RWPE2 (cell line): ENCODE data around the gene MMP13.

Source experiments
- ATAC-seq: fragments of 200-7000 bp; cut with Tn5 transposase; 3 replicates; pipeline ENCODE4 v1.9.1; 2021; ENCODE audit warnings: low read depth
- DNase-seq: peaks from one replicate; pipeline ENCODE4 v3.0.0-alpha.2; 2020; ENCODE audit warnings: low spot score
- H3K27ac ChIP-seq: fragments of 450-650 bp; 2 replicates; pipeline ENCODE4 v1.5.1; 2017; ENCODE audit warnings: mild to moderate bottlenecking; ENCODE audit not compliant: poor library complexity, severe bottlenecking
- H3K27me3 ChIP-seq: fragments of 250-450 bp; sonication (Bioruptor Pico); 2 replicates; pipeline ENCODE4 v1.5.1; 2021; ENCODE audit warnings: mild to moderate bottlenecking, moderate library complexity; ENCODE audit not compliant: insufficient read depth, poor library complexity, severe bottlenecking
- H3K36me3 ChIP-seq: fragments of 250-450 bp; sonication (Bioruptor Pico); 2 replicates; pipeline ENCODE4 v1.5.1; 2020; ENCODE audit warnings: low read depth, mild to moderate bottlenecking, moderate library complexity
- H3K4me1 ChIP-seq: fragments of 250-450 bp; sonication (Bioruptor Pico); 2 replicates; pipeline ENCODE4 v1.5.1; 2021; ENCODE audit warnings: mild to moderate bottlenecking, moderate library complexity; ENCODE audit not compliant: insufficient read depth, poor library complexity, severe bottlenecking
- H3K4me3 ChIP-seq: fragments of 250-450 bp; sonication (Bioruptor Pico); 2 replicates; pipeline ENCODE4 v1.5.1; 2021; ENCODE audit warnings: mild to moderate bottlenecking, moderate library complexity; ENCODE audit not compliant: severe bottlenecking
- H3K9me3 ChIP-seq: fragments of 250-450 bp; sonication (Bioruptor Pico); 2 replicates; pipeline ENCODE4 v1.5.1; 2021; ENCODE audit warnings: mild to moderate bottlenecking, moderate library complexity; ENCODE audit not compliant: severe bottlenecking
- TF ChIP-seq, protein P1 (sequence below): fragments of 450-650 bp; IDR thresholded peaks from one replicate; pipeline ENCODE4 v1.5.1; 2017; ENCODE audit warnings: mild to moderate bottlenecking, moderate library complexity; ENCODE audit not compliant: poor library complexity, severe bottlenecking

The MMP13 gene

DNA sequence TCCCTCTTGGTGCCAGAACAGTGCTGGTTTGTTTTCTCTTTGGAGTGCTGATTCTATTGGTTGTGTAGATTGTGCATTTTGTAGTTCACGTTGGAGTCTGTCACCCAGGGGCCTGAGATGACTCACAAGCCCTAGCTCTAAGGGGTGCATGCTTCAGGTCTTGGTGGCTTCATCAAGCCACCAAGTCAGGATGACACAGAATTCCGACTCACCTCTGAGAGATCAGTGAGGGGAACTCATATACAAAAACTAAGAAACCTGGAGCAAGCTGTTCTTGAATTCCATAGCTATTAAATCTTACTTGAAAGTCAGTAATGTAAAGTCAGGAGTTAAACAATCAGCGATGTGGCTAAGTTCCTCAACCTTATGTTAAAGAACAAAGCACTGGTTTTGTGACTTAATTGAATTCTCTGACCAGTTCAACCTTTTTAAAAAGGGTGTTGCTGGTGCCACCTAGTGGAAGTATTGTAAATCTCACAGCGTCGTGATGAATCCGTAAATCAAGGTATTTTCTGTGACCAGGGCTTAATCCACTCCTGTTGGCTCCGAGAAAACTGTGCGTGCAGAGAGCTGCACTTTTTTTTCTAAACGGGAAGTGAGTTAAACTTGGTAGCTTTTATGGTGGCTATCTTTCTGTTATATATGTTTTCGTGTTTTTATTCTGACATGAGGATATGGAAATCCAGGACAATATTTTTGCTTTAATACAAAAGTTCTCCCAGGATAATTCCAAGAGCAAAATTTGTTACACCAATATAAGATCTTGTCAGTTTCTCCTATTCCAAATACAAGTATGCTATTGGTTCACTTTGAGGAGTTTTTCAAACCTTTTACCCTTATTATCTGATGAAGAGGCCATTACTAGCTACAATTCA lies 14.6 kb downstream of the MMP13 start:
- Histone ChIP-seq H3K27me3 (no peaks in the 10 kb centered on the region), H3K9me3 (no peaks in the 10 kb centered on the region), H3K36me3 (no peaks in the 10 kb centered on the region), H3K27ac (no peak overlapping the region), H3K4me1 (no peaks in the 10 kb centered on the region), H3K4me3 (no peak overlapping the region)
- DNase-seq = no peak
- peak; percentile 87 for ATAC-seq
- TF ChIP-seq, protein P1, sequence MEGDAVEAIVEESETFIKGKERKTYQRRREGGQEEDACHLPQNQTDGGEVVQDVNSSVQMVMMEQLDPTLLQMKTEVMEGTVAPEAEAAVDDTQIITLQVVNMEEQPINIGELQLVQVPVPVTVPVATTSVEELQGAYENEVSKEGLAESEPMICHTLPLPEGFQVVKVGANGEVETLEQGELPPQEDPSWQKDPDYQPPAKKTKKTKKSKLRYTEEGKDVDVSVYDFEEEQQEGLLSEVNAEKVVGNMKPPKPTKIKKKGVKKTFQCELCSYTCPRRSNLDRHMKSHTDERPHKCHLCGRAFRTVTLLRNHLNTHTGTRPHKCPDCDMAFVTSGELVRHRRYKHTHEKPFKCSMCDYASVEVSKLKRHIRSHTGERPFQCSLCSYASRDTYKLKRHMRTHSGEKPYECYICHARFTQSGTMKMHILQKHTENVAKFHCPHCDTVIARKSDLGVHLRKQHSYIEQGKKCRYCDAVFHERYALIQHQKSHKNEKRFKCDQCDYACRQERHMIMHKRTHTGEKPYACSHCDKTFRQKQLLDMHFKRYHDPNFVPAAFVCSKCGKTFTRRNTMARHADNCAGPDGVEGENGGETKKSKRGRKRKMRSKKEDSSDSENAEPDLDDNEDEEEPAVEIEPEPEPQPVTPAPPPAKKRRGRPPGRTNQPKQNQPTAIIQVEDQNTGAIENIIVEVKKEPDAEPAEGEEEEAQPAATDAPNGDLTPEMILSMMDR = peak; percentile 88

DNA sequence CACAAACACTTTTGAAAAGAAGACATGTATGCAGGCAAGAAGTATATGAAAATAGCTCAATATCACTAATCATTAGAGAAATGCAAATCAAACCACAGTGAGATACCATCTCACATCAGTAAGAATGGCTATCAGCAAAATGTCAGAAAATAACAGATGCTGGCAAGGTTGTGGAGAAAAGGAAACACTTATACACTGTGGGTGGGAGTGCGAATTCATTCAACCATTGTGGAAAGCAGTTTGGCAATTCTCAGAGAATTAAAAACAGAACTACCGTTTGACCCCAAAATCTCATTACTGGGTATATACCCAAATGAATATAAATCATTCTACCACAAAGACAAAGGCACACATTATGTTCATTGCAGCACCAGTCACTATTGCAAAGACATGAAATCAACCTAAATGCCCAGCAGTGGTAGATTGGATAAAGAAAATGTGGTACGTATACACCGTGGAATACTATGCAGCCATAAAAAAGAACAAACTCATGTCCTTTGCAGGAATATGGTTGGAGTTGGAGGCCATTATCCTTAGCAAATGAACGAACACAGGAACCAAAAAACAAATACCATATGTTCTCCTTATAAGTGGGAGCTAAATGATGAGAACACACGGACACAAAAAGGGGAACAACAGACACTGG lies 18.5 kb downstream of the MMP13 start:
- Histone ChIP-seq H3K27ac (no peak overlapping the region), H3K4me1 (no peaks in the 10 kb centered on the region), H3K4me3 (no peak overlapping the region), H3K36me3 (no peaks in the 10 kb centered on the region), H3K27me3 (no peaks in the 10 kb centered on the region), H3K9me3 (no peaks in the 10 kb centered on the region)
- DNase-seq (no peak), ATAC-seq (no peak)
- TF ChIP-seq, protein P1 = no peak

DNA sequence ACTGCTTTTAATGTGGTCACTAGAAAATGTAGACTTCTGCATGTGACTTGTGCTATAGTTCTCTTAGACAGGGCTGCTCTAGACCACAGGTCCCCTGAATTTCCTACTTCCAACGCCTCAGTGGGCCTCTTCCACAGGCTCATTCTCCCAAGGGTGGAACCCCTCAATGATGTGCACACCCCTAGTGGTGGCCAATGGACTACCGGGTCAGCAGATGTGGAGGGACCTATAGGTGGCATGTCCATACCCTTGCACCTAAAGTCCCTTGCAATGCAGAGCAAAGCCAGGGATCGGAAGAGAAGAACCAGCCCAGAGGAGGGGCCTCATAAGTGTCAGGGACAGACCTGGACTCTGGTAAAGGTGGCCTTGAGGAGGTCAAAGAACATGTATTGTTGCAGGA lies 20.0 kb downstream of the MMP13 start:
- DNase-seq = no peak
- no peak overlapping the region for H3K27ac ChIP-seq
- no peaks in the 10 kb centered on the region for H3K4me1 ChIP-seq
- TF ChIP-seq, protein P1 = no peak
- no peaks in the 10 kb centered on the region for H3K9me3 ChIP-seq
- no peak for ATAC-seq
- no peaks in the 10 kb centered on the region for H3K27me3 ChIP-seq
- no peak overlapping the region for H3K4me3 ChIP-seq
- H3K36me3 ChIP-seq = no peaks in the 10 kb centered on the region

DNA sequence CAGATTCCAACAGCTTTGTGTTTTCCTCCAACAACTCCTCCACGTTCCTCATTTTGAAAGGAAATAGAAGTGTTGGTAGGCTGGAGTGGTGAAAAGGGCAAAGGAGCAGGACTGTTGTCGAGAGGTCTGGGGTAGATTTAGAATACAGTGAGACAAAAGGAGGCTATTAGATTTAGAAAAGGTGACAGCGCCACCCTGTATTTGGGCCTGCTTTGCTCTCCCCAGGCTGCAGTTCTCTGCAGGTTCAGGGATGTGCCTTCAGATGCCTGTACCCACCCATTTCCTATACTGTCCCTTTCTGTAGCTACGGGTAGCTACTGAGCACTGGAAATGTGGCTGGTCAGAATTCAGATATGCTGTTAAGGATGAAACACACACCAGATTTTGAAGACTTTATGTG lies 20.8 kb downstream of the MMP13 start:
- DNase-seq (no peak), ATAC-seq (no peak)
- H3K9me3 ChIP-seq = no peaks in the 10 kb centered on the region
- TF ChIP-seq, protein P1 = no peak
- no peaks in the 10 kb centered on the region for H3K4me1 ChIP-seq
- H3K4me3 ChIP-seq = no peak overlapping the region
- no peak overlapping the region for H3K27ac ChIP-seq
- no peaks in the 10 kb centered on the region for H3K36me3 ChIP-seq
- no peaks in the 10 kb centered on the region for H3K27me3 ChIP-seq

DNA sequence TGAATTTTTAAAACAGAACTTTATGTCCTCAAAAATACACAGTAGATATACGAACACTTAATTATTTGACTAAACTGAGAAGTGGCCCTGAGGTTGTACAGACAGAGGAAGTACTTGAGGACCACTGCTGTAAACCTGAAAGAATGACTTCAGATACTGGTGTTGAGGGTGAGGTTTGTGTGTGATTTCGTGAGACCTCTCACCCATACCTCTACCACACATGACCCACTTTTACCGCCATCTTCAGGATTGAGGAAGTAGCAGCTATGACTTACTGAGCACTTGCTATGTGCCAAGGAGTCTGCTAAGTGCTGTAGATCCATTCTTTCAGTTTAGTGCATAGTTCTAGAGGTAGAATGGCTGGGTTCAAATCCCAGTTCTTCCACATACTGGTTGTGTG lies 21.9 kb downstream of the MMP13 start:
- H3K4me1 ChIP-seq = no peaks in the 10 kb centered on the region
- no peaks in the 10 kb centered on the region for H3K36me3 ChIP-seq
- H3K4me3 ChIP-seq = no peak overlapping the region
- ATAC-seq (no peak), DNase-seq (no peak)
- no peak overlapping the region for H3K27ac ChIP-seq
- TF ChIP-seq, protein P1 = no peak
- H3K27me3 ChIP-seq = no peaks in the 10 kb centered on the region
- H3K9me3 ChIP-seq = no peaks in the 10 kb centered on the region
